Measurements from ENCODE around the gene CLMP. TPM values are rescaled to one million over a fixed set of nuclear protein-coding genes. Genes with fewer than 3 reads are reported as not detected.
A peak's percentile ranks its signal among the peaks of the same experiment; 100 is the strongest.

CLMP gene
- polyA plus RNA-seq: 0.14 TPM in 1 of 2 replicates, not detected in the other
- polyA minus RNA-seq: 0.35 TPM in 1 of 2 replicates, not detected in the other

- no peaks in the 10 kb centered on the region for H3F3A ChIP-seq (ENCODE audit: insufficient read depth, low read length, poor library complexity, severe bottlenecking)
- H3K79me2 ChIP-seq (replicated peaks; ENCODE audit: insufficient read depth, low read length): no peaks in the 10 kb centered on the region
- H3K9ac ChIP-seq (ENCODE audit: low read length): no peak within 1 kb of the TSS
- no peaks in the 10 kb centered on the region for H3K9me3 ChIP-seq (ENCODE audit: low read length)
- H3K27ac ChIP-seq (ENCODE audit: low read length): no peak within 1 kb of the TSS
- H3K36me3 ChIP-seq (ENCODE audit: insufficient read depth, low read length): no peaks in the 10 kb centered on the region
- peak within 1 kb of the TSS; percentile 57 for H3K4me3 ChIP-seq (ENCODE audit: low read length)
- H2AFZ ChIP-seq (ENCODE audit: low read depth, low read length): no peak within 1 kb of the TSS
- H3K27me3 ChIP-seq (ENCODE audit: insufficient read depth, low read depth, low read length): peaks cover 47% of the 10 kb centered on the region
- H4K20me1 ChIP-seq (ENCODE audit: insufficient read depth): no peaks in the 10 kb centered on the region
- no peak within 1 kb of the TSS for H3K4me2 ChIP-seq (ENCODE audit: low read length)
- H3K9me2 ChIP-seq (ENCODE audit: insufficient read depth, low read length): no peaks in the 10 kb centered on the region
- TF ChIP-seq CTCF (IDR thresholded peaks at IDR 0.05; ENCODE audit: poor library complexity, severe bottlenecking) (no peak), SMC3 (conservative IDR thresholded peaks at IDR 0.05; ENCODE audit: poor library complexity) (no peak), TAF1 (IDR thresholded peaks at IDR 0.05; ENCODE audit: low read depth) (no peak), EZH2 (IDR thresholded peaks at IDR 0.05; ENCODE audit: borderline replicate concordance, insufficient read depth, low read length, poor library complexity, severe bottlenecking) (no peak), POLR2AphosphoS5 (IDR thresholded peaks at IDR 0.05) (no peak), MXI1 (conservative IDR thresholded peaks at IDR 0.05; ENCODE audit: poor library complexity, severe bottlenecking) (no peak), EP300 (conservative IDR thresholded peaks at IDR 0.05; ENCODE audit: poor library complexity, severe bottlenecking) (no peak), REST (IDR thresholded peaks at IDR 0.05; ENCODE audit: borderline replicate concordance) (no peak), RAD21 (conservative IDR thresholded peaks at IDR 0.05) (no peak)
Measured at GRCh38 chr11:123195188-123196059, at the start of gene CLMP. CLMP (minus strand) TSS chr11:123195248; CDS start chr11:123194940, 308 bp downstream.

GRCh38 chr11:123241874-123242543, 47.0 kb upstream of the CLMP start:
- H3K9me3 ChIP-seq (ENCODE audit: low read length): no peaks in the 10 kb centered on the region
- no peaks in the 10 kb centered on the region for H3K79me2 ChIP-seq (replicated peaks; ENCODE audit: insufficient read depth, low read length)
- no peak overlapping the region for H2AFZ ChIP-seq (ENCODE audit: low read depth, low read length)
- H3K9ac ChIP-seq (ENCODE audit: low read length): no peak overlapping the region
- H3K36me3 ChIP-seq (ENCODE audit: insufficient read depth, low read length): no peaks in the 10 kb centered on the region
- TF ChIP-seq TAF1 (IDR thresholded peaks at IDR 0.05; ENCODE audit: low read depth): no peak
- TF ChIP-seq CTCF (IDR thresholded peaks at IDR 0.05; ENCODE audit: poor library complexity, severe bottlenecking): no peak
- no peak for TF ChIP-seq RAD21 (conservative IDR thresholded peaks at IDR 0.05)
- no peak for TF ChIP-seq REST (IDR thresholded peaks at IDR 0.05; ENCODE audit: borderline replicate concordance)
- TF ChIP-seq POLR2AphosphoS5 (IDR thresholded peaks at IDR 0.05): no peak
- no peak for TF ChIP-seq SMC3 (conservative IDR thresholded peaks at IDR 0.05; ENCODE audit: poor library complexity)
- TF ChIP-seq EZH2 (IDR thresholded peaks at IDR 0.05; ENCODE audit: borderline replicate concordance, insufficient read depth, low read length, poor library complexity, severe bottlenecking): no peak
- no peak for TF ChIP-seq EP300 (conservative IDR thresholded peaks at IDR 0.05; ENCODE audit: poor library complexity, severe bottlenecking)
- TF ChIP-seq MXI1 (conservative IDR thresholded peaks at IDR 0.05; ENCODE audit: poor library complexity, severe bottlenecking): no peak
- no peak overlapping the region for H3K27ac ChIP-seq (ENCODE audit: low read length)
- no peaks in the 10 kb centered on the region for H3K9me2 ChIP-seq (ENCODE audit: insufficient read depth, low read length)
- H3K4me2 ChIP-seq (ENCODE audit: low read length): no peak overlapping the region
- no peaks in the 10 kb centered on the region for H4K20me1 ChIP-seq (ENCODE audit: insufficient read depth)
- H3F3A ChIP-seq (ENCODE audit: insufficient read depth, low read length, poor library complexity, severe bottlenecking): no peaks in the 10 kb centered on the region
- H3K27me3 ChIP-seq (ENCODE audit: insufficient read depth, low read depth, low read length): no peaks in the 10 kb centered on the region
- no peak overlapping the region for H3K4me3 ChIP-seq (ENCODE audit: low read length)
